ENCODE results near the gene LMF1.

The LMF1 gene

GRCh38 chr16:970766-971581 lies at the start of gene LMF1:
Gene LMF1, minus strand, starts transcription at chr16:970984. Its CDS starts 4 bp downstream, at chr16:970980.
- Histone ChIP-seq H3K27me3 (ENCODE audit: low read length) (no peaks in the 10 kb centered on the region), H3K9ac (ENCODE audit: low read length) (peak within 1 kb of the TSS; percentile 75), H3K4me2 (ENCODE audit: low read depth, low read length, poor library complexity, severe bottlenecking) (peak within 1 kb of the TSS; percentile 61), H3F3A (ENCODE audit: insufficient read depth) (peaks cover 8% of the 10 kb centered on the region; the same call in 1 of the 2 replicates), H3K36me3 (ENCODE audit: low read length) (no peaks in the 10 kb centered on the region), H3K79me2 (ENCODE audit: insufficient read depth, low read length) (no peaks in the 10 kb centered on the region), H3K9me2 (replicated peaks; ENCODE audit: insufficient read depth, low read length) (no peaks in the 10 kb centered on the region), H3K27ac (ENCODE audit: low read depth, low read length) (no peak within 1 kb of the TSS), H2AFZ (ENCODE audit: low read depth, low read length, severe bottlenecking) (peak within 1 kb of the TSS; percentile 92), H3K4me3 (ENCODE audit: insufficient read depth, low read length, poor library complexity, severe bottlenecking) (peak within 1 kb of the TSS; percentile 75), H4K20me1 (ENCODE audit: low read depth, low read length) (no peaks in the 10 kb centered on the region), H3K9me3 (ENCODE audit: insufficient read depth, low read length) (no peaks in the 10 kb centered on the region)
- TF ChIP-seq, protein P1, sequence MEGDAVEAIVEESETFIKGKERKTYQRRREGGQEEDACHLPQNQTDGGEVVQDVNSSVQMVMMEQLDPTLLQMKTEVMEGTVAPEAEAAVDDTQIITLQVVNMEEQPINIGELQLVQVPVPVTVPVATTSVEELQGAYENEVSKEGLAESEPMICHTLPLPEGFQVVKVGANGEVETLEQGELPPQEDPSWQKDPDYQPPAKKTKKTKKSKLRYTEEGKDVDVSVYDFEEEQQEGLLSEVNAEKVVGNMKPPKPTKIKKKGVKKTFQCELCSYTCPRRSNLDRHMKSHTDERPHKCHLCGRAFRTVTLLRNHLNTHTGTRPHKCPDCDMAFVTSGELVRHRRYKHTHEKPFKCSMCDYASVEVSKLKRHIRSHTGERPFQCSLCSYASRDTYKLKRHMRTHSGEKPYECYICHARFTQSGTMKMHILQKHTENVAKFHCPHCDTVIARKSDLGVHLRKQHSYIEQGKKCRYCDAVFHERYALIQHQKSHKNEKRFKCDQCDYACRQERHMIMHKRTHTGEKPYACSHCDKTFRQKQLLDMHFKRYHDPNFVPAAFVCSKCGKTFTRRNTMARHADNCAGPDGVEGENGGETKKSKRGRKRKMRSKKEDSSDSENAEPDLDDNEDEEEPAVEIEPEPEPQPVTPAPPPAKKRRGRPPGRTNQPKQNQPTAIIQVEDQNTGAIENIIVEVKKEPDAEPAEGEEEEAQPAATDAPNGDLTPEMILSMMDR (IDR thresholded peaks at IDR 0.05; ENCODE audit: insufficient read depth, low read length, poor library complexity, severe bottlenecking): no peak
- TF ChIP-seq EZH2phosphoT487 (conservative IDR thresholded peaks at IDR 0.05; ENCODE audit: low read length): no peak

- H3K79me2 ChIP-seq (ENCODE audit: insufficient read depth, low read length): no peaks in the 10 kb centered on the region
- H3K27ac ChIP-seq (ENCODE audit: low read depth, low read length): no peak overlapping the region
- H3K4me3 ChIP-seq (ENCODE audit: insufficient read depth, low read length, poor library complexity, severe bottlenecking): no peak overlapping the region
- no peaks in the 10 kb centered on the region for H3F3A ChIP-seq (ENCODE audit: insufficient read depth)
- no peak overlapping the region for H3K4me2 ChIP-seq (ENCODE audit: low read depth, low read length, poor library complexity, severe bottlenecking)
- no peaks in the 10 kb centered on the region for H3K9me2 ChIP-seq (replicated peaks; ENCODE audit: insufficient read depth, low read length)
- H3K9me3 ChIP-seq (ENCODE audit: insufficient read depth, low read length): no peaks in the 10 kb centered on the region
- H3K9ac ChIP-seq (ENCODE audit: low read length): no peak overlapping the region
- H4K20me1 ChIP-seq (ENCODE audit: low read depth, low read length): no peaks in the 10 kb centered on the region
- H3K27me3 ChIP-seq (ENCODE audit: low read length): no peaks in the 10 kb centered on the region
- TF ChIP-seq, protein P1 (IDR thresholded peaks at IDR 0.05; ENCODE audit: insufficient read depth, low read length, poor library complexity, severe bottlenecking): no peak
- TF ChIP-seq EZH2phosphoT487 (conservative IDR thresholded peaks at IDR 0.05; ENCODE audit: low read length): no peak
- no peak overlapping the region for H2AFZ ChIP-seq (ENCODE audit: low read depth, low read length, severe bottlenecking)
- no peaks in the 10 kb centered on the region for H3K36me3 ChIP-seq (ENCODE audit: low read length)
Observed at GRCh38 chr16:1020091-1020399, 49.3 kb upstream of the LMF1 start.

GRCh38 chr16:1019231-1020090 lies 48.7 kb upstream of the LMF1 start:
- Histone ChIP-seq H3K9ac (ENCODE audit: low read length) (no peak overlapping the region), H3K36me3 (ENCODE audit: low read length) (no peaks in the 10 kb centered on the region), H3K9me2 (replicated peaks; ENCODE audit: insufficient read depth, low read length) (no peaks in the 10 kb centered on the region), H3K4me3 (ENCODE audit: insufficient read depth, low read length, poor library complexity, severe bottlenecking) (no peak overlapping the region), H4K20me1 (ENCODE audit: low read depth, low read length) (no peaks in the 10 kb centered on the region), H3F3A (ENCODE audit: insufficient read depth) (no peaks in the 10 kb centered on the region), H3K27ac (ENCODE audit: low read depth, low read length) (no peak overlapping the region), H2AFZ (ENCODE audit: low read depth, low read length, severe bottlenecking) (no peak overlapping the region), H3K4me2 (ENCODE audit: low read depth, low read length, poor library complexity, severe bottlenecking) (no peak overlapping the region), H3K9me3 (ENCODE audit: insufficient read depth, low read length) (no peaks in the 10 kb centered on the region), H3K79me2 (ENCODE audit: insufficient read depth, low read length) (no peaks in the 10 kb centered on the region), H3K27me3 (ENCODE audit: low read length) (no peaks in the 10 kb centered on the region)
- TF ChIP-seq EZH2phosphoT487 (conservative IDR thresholded peaks at IDR 0.05; ENCODE audit: low read length): no peak
- TF ChIP-seq, protein P1 (IDR thresholded peaks at IDR 0.05; ENCODE audit: insufficient read depth, low read length, poor library complexity, severe bottlenecking): no peak

Measured in SU-DHL-6 (cell line).